Breast epithelium (tissue), 4 donors: ENCODE measurements around the gene PNPT1. TPM values are rescaled to one million over a fixed set of nuclear protein-coding genes. Genes with fewer than 3 reads are reported as not detected.

Experiments
- DNase-seq, 2 donors: peaks; one replicate each; pipeline ENCODE4 v3.0.0-alpha.2; 2019; ENCODE audit warnings: low spot score in 2 of 2
- H3K27ac ChIP-seq, 2 donors: fragments of 200-600 bp; sonication (generic) in 1 of 2; one replicate each; pipeline ENCODE4 v1.5.1; 2016 to 2019; ENCODE audit warnings: mild to moderate bottlenecking in 1 of 2
- H3K27me3 ChIP-seq, 2 donors: fragments of 200-600 bp; sonication (generic) in 1 of 2; one replicate each; pipeline versions ENCODE4 v1.5.1 to v1.6.0; 2017 to 2019; ENCODE audit warnings: control low read depth in 1 of 2, mild to moderate bottlenecking in 1 of 2
- H3K36me3 ChIP-seq: fragments of 200-600 bp; one replicate; pipeline ENCODE4 v1.5.1; 2019
- H3K4me1 ChIP-seq, 2 donors: fragments of 200-600 bp; sonication (generic); one replicate each; pipeline ENCODE4 v1.5.1; 2016 to 2019; ENCODE audit warnings: control low read depth in 1 of 2
- H3K4me3 ChIP-seq, 3 donors: fragments of 200-600 bp; sonication (generic); 1 replicate in 2 of 3; 2 replicates in 1 of 3; pipeline ENCODE4 v1.5.1; 2016 to 2019; ENCODE audit warnings: mild to moderate bottlenecking in 3 of 3, moderate library complexity in 2 of 3
- H3K9me3 ChIP-seq, 2 donors: fragments of 200-600 bp; sonication (generic) in 1 of 2; one replicate each; pipeline ENCODE4 v1.5.1; 2016 to 2019; ENCODE audit warnings: control low read depth in 1 of 2
- POLR2A ChIP-seq: fragments of 450-650 bp; IDR thresholded peaks from one replicate; pipeline ENCODE4 v1.6.1; 2016; ENCODE audit warnings: antibody characterized with exemption, mild to moderate bottlenecking, moderate library complexity
- POLR2AphosphoS5 ChIP-seq, 3 donors: sonication (generic); formaldehyde crosslinking; IDR thresholded peaks; one replicate each; pipeline ENCODE4 v1.6.1; 2017; ENCODE audit warnings: antibody characterized with exemption in 3 of 3
- intact Hi-C: fragments of 100-400 bp; cut with DNase I; formaldehyde crosslinking; loops from one replicate; pipeline ENCODE4 v1.15.1; 2023; ENCODE audit warnings: low total_unique reads
- total RNA-seq, 3 donors: library from RNA; depleted of rRNA; stranded (reverse); fragments of >200 nt; gene quantifications; one replicate each; pipeline ENCODE4 v1.1.0, GENCODE V29; 2016
- TF ChIP-seq, protein P1 (sequence below), 3 donors: fragments of 450-650 bp; IDR thresholded peaks; one replicate each; pipeline ENCODE4 v1.5.1; 2016 to 2017; ENCODE audit warnings: antibody characterized with exemption in 3 of 3, mild to moderate bottlenecking in 3 of 3, moderate library complexity in 3 of 3

The PNPT1 gene
- total RNA-seq, 3 donors from 2014 or later: 11.5 to 24.9 (median 21.8) TPM

GRCh38 chr2:55729136-55729685, 35.6 kb upstream of the PNPT1 start:
- no peaks in the 10 kb centered on the region for H3K36me3 ChIP-seq
- no peak overlapping the region for H3K27ac ChIP-seq
- H3K9me3 ChIP-seq: no peaks in the 10 kb centered on the region
- intact Hi-C loops: no loop called here
- no peaks in the 10 kb centered on the region for H3K4me1 ChIP-seq
- DNase-seq: no peak
- TF ChIP-seq, protein P1, sequence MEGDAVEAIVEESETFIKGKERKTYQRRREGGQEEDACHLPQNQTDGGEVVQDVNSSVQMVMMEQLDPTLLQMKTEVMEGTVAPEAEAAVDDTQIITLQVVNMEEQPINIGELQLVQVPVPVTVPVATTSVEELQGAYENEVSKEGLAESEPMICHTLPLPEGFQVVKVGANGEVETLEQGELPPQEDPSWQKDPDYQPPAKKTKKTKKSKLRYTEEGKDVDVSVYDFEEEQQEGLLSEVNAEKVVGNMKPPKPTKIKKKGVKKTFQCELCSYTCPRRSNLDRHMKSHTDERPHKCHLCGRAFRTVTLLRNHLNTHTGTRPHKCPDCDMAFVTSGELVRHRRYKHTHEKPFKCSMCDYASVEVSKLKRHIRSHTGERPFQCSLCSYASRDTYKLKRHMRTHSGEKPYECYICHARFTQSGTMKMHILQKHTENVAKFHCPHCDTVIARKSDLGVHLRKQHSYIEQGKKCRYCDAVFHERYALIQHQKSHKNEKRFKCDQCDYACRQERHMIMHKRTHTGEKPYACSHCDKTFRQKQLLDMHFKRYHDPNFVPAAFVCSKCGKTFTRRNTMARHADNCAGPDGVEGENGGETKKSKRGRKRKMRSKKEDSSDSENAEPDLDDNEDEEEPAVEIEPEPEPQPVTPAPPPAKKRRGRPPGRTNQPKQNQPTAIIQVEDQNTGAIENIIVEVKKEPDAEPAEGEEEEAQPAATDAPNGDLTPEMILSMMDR (IDR thresholded peaks at IDR 0.05): no peak
- no peak for TF ChIP-seq POLR2AphosphoS5 (IDR thresholded peaks at IDR 0.05)
- TF ChIP-seq POLR2A: no peak
- H3K4me3 ChIP-seq: no peak overlapping the region
- no peaks in the 10 kb centered on the region for H3K27me3 ChIP-seq

GRCh38 chr2:55721596-55722215, 28.1 kb upstream of the PNPT1 start:
- no peak overlapping the region for H3K4me3 ChIP-seq
- H3K27ac ChIP-seq: no peak overlapping the region
- H3K36me3 ChIP-seq: no peaks in the 10 kb centered on the region
- DNase-seq: no peak
- H3K27me3 ChIP-seq: no peaks in the 10 kb centered on the region
- H3K9me3 ChIP-seq: no peaks in the 10 kb centered on the region
- no peaks in the 10 kb centered on the region for H3K4me1 ChIP-seq
- intact Hi-C loops: no loop called here
- no peak for TF ChIP-seq POLR2AphosphoS5 (IDR thresholded peaks at IDR 0.05)
- TF ChIP-seq POLR2A: no peak
- TF ChIP-seq, protein P1 (IDR thresholded peaks at IDR 0.05): no peak

DNA sequence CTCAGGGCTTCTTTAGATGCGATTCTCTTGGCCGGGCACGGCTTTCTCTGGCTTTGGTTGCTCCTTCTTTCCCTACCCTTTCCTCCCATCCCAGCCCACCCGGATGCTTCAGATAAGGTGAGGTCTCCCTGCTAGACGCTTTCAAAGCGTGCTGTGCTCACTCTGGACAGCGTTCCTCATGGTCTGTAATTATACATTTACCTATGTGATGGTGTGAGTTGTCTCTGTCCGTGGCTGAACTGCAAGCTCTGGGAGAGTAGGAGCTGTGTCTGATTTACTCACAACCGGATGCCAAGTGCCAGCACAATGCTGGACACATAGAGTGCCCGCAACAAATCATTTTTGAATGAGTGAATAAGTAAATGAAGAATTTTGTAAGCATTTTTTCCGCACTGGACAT, 26.8 kb upstream of the PNPT1 start:
- no peak for DNase-seq
- TF ChIP-seq POLR2A: no peak
- TF ChIP-seq, protein P1 (IDR thresholded peaks at IDR 0.05): no peak
- TF ChIP-seq POLR2AphosphoS5 (IDR thresholded peaks at IDR 0.05): no peak
- H3K27ac ChIP-seq: no peak overlapping the region
- H3K4me1 ChIP-seq: no peaks in the 10 kb centered on the region
- intact Hi-C loops: no loop called here
- no peak overlapping the region for H3K4me3 ChIP-seq
- H3K9me3 ChIP-seq: no peaks in the 10 kb centered on the region
- no peaks in the 10 kb centered on the region for H3K27me3 ChIP-seq
- H3K36me3 ChIP-seq: no peaks in the 10 kb centered on the region

DNA sequence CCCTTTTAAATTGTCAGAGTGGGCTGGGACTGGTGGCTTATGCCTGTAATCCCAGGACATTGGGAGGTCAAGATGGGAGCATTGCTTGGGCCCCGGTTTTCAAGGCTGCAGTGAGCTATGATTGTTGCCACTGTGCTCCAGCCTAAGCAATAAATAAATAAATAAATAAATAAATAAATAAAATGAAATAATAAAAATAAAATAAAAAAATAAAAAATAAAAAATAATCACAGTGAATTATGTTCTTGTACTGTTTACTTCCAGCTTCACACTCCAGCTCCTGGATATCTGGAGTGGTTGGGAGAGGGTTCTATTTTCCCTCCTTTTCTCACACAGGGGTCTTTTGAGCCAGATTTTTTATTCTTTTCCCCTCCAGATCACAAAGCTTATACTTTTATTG, 26.2 kb upstream of the PNPT1 start:
- TF ChIP-seq, protein P1 (IDR thresholded peaks at IDR 0.05): no peak
- no peak for TF ChIP-seq POLR2A
- TF ChIP-seq POLR2AphosphoS5 (IDR thresholded peaks at IDR 0.05): no peak
- Histone ChIP-seq H3K4me1 (no peaks in the 10 kb centered on the region), H3K4me3 (no peak overlapping the region), H3K27ac (no peak overlapping the region), H3K9me3 (no peaks in the 10 kb centered on the region), H3K36me3 (no peaks in the 10 kb centered on the region), H3K27me3 (no peaks in the 10 kb centered on the region)
- no peak for DNase-seq
- intact Hi-C loops: loop anchor here (1.0 kb wide), 1 partner anchor 8 kb away; no protein-coding TSS in a partner anchor

DNA sequence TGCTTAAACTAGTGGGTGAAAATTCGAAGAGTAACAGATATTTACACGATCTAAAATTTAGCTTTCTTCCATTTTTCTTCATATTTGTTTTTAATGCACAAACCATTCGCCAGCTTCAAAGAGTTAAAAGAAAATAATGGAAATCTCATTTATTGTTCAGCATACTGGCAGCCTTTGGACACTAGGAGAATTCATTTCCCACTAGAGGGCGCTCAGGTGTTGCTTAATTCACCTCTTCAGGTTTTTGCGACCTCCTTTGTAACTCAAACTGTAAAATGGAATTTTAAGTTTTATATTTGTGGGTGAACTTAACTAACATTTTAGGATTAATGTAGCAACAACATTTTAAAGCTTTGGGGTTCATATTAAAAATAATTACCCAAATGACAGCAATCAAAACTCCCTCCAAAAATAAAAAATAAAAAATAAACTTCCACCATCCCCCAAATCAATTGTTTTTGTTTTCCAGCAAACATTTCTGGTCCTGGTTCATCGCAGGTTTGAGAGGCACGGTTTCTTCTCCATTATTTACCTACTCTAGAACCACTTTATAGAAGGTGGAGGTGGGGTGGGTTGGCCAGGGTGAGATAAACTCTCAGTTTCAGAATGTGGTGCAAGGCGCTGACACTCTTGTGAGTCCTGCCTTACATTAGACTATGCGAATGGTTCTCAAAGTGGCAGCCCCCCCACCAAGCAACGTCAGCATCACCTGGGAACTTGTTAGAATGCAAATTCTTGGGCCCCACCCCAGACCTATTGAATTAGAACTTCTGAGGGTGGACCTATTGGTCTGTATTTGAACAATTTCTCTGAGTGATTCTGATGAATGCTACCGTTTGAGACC, 24.7 kb upstream of the PNPT1 start:
- no peaks in the 10 kb centered on the region for H3K4me1 ChIP-seq
- intact Hi-C loops: loop anchor here (1.0 kb wide), 1 partner anchor 10 kb away; no protein-coding TSS in a partner anchor
- DNase-seq: peak in 1 of 2 donors; percentile 32

More for the DNA sequence above, 24.7 kb upstream of the PNPT1 start:
- Histone ChIP-seq H3K9me3 (no peaks in the 10 kb centered on the region), H3K27me3 (no peaks in the 10 kb centered on the region), H3K4me3 (no peak overlapping the region), H3K36me3 (no peaks in the 10 kb centered on the region), H3K27ac (no peak overlapping the region)
- TF ChIP-seq POLR2AphosphoS5 (IDR thresholded peaks at IDR 0.05): no peak
- TF ChIP-seq, protein P1 (IDR thresholded peaks at IDR 0.05): peak; percentile 37 to 82 (median 69)
- TF ChIP-seq POLR2A: no peak
